Measurements from ENCODE around the gene SYNPR. TPM values are rescaled to one million over a fixed set of nuclear protein-coding genes. Genes with fewer than 3 reads are reported as not detected.

Gene SYNPR
- polyA plus RNA-seq, 3 donors = not detected

DNA sequence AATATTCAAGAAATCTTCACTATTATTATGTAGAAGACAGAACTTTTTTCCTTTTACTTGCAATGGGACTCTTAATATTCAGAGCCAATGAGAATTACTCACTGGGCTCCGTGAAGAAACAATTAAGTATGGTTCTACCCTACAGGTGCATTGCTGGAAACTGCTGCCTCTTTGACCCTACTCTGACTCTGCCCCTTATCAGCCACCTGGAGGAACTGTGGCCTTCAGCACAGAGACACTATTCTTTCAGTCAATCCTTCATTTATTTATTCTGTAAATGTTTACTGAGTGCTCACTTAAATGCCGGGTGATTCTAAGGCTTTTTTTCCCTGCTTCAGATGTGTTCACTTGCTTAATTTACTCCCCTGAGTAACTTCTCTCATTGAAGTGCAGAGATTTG is 163.2 kb downstream of the SYNPR start:
- no peak overlapping the region for H3K27ac ChIP-seq (ENCODE audit: low read depth, low read length)
- WGBS, 3 donors = 17 to 54% (median 45%) methylated on average over 2 of the region's 2 CpGs

DNA sequence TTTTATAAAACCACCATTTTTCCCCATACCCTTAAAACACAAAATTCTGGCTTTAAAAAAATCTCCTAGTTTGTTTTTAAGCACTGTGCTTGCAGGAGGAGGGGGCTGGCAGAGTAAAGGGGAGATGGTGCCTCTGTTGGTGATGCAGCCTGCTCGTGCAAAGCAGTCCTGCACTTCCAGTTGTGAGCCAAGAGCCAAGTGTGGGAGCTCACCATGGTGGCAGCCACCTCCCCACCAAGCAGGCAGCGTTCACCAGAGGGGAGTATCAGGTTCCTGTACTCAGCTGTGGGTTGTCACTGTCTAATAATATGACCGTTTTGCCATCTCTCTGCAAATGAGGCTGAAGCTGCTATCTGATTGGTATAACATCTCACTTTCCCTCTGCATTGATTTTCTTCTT is 164.8 kb downstream of the SYNPR start:
- H3K27ac ChIP-seq (ENCODE audit: low read depth, low read length) = no peak overlapping the region
- WGBS, 3 donors = 13 to 53% (median 15%) methylated on average over 3 of the region's 3 CpGs

DNA sequence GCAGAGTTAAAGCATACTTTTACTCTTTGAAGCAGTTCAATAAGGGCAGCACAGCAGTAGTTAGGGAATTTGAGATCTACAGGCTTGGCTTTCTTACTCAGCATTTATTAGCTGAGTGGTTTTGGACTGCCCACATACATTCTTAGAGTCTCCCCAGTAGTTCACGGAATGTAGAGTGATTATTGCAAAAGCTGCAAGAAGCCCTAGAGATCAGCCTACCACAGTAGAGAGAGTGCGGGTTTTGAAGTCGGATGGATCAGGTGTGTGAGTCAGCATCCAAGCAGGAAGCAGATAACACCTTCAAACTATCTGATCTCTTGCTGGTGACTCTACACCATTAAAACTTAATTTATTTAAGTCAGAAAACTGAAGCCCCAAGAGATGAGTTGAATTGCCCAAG is 171.9 kb downstream of the SYNPR start:
- no peak overlapping the region for H3K27ac ChIP-seq (ENCODE audit: low read depth, low read length)
- WGBS, 3 donors = 72 to 86% (median 79%) methylated on average over 3 of the region's 3 CpGs

DNA sequence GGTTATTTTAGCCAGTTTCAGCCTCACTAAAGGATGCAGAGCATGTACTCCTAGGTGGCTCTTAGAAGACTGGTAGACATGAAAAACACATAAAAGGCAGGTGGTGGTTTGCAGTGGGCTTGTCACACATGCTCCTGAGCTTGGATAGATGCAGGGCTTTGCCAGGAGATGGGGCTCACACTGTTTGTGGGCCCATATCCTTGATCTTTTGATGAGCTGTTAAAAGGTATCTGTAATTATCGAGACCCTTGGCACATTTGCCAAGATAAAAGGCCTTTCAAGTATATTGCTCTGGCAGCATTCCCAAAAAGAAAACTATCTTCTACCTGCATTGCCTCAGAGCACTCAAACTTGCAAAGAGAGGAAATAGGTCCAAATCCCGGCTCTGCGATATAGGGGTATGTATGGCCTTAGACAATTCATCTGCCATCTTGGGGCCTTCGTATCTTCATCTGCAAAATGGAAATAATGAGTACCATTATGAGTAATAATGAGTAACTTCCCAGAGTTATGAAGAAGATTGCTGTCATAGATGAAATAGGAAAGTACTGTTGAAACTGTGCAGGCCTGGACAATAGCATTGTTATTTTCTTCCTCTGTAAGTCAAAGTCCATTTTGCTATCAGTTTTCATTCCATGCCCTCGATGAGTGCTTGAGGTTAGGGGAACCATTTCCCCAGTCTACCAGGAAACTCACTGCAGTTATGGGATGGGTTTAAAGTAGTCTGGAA is 172.7 kb downstream of the SYNPR start:
- 68 to 73% (median 71%) methylated on average over 5 of the region's 5 CpGs for WGBS, 3 donors
- no peak overlapping the region for H3K27ac ChIP-seq (ENCODE audit: low read depth, low read length)

DNA sequence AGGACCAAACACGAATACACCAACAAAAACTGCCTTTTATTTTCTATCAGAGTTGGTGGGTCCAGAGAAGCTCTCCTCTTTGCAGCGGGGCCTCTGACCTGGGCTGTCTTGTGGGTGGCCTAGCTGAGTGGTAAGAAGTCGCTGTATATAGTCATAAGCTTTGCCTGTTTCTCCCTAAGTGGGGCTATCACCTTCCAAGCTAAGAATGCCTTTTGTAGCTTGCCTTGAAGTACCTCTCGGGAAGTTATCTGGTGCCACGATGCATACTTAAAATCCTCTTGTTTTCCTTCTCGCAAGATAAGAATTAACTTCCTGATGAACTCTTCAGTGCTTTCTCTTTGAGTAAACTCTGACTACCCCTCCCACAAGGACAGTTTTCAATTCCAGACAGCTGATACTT is 178.8 kb downstream of the SYNPR start:
- no peak overlapping the region for H3K27ac ChIP-seq (ENCODE audit: low read depth, low read length)
- WGBS, 3 donors = 50 to 66% (median 51%) methylated on average over 6 of the region's 6 CpGs

DNA sequence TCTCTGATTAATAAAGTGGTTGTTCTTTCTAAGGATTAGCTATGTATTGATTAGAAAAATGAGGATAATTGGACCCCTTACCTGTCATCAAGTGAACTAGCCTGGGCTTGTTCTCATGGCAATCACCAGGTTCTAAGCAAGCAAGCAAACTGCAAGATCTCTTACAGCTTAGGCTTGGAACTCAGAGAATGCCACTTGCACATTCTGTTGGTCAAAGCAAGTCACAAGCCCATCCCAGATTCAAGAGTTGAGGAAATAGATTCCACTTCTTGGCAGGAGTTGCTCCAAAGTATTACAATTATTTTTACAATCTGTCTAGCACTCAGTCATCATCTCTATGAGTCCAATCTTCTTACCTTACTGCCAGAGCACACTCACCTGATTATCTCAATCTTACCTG is 180.3 kb downstream of the SYNPR start:
- no peak overlapping the region for H3K27ac ChIP-seq (ENCODE audit: low read depth, low read length)

DNA sequence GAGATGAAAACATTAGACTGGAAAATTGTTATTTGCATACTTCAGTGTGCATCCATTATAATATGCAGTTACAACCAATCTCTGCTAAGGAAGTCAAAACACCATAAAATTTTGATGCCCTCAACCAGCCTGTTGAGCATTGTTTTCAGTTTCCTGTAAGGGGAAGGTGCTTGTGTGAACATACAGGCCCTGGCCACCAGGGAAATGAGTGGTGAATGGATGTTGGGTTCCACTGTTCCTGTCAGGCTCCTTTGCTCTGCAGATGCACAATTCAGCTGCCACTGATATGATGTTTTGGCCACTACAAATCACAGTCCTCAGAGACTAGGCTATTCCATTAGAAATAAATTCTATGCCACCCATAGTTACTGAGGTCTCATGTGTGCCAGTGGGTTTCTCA is 184.6 kb downstream of the SYNPR start:
- no peak overlapping the region for H3K27ac ChIP-seq (ENCODE audit: low read depth, low read length)

DNA sequence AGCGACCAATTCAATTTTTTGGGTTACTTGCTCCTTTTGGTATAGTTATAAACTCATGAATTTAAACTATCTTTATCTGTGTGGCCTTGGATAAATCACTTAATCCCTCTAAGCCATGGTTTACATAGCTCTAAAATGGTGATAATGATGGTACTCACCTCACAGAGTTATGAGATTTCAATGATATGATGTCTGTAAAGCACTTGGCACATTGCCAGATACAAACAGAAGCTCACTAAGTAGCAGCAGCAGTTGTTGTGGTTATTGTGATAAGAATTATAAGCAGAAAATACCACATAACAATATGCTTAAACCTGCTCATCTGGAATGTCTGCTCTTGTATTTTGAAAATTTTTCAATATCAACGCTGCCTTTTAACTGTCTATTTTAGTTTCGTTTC is 189.3 kb downstream of the SYNPR start:
- H3K27ac ChIP-seq (ENCODE audit: low read depth, low read length) = no peak overlapping the region

DNA sequence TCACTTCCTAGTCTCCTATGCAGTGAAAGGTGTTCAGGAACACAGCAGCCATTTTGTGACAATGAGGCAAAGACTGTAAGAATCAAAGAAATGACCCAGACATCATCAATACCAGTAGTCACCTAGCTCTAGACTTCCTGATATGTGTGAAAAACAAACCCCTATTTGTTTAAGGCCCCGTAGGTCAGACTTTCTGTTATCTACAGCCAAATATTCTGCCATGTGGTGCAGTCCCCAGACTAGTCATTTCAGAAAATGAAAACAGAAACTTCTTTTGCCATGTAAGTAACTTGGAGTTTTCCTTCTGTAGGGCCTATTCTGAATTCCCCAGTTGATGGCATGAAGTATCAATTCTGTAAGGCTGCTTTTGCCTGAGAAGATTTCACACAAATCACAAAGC is 192.6 kb downstream of the SYNPR start:
- WGBS, 3 donors = 24 to 81% (median 81%) methylated on average over 1 of the region's 1 CpG
- no peak overlapping the region for H3K27ac ChIP-seq (ENCODE audit: low read depth, low read length)

More for the DNA sequence above, 189.3 kb downstream of the SYNPR start:
- WGBS, 3 donors = 81 to 94% (median 83%) methylated on average over 3 of the region's 3 CpGs

DNA sequence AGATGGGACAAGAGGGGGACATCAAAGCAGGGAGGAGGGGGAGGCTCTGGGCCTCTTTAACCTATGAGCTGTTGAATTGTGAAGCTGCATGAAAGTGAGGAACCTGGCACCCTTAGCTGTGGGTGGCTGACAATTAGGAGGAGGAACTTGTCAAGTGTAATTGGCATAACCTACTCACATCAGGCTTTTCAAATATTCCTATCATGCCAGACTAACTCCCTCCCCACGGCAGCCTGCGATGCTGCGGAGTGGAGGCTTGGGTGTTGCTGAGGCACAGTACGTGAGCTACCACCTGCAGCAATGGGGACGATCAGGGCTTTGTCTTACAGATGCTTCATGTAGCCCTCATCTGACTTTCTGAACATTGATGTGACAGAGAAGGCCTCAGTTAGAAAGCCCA is 193.7 kb downstream of the SYNPR start:
- no peak overlapping the region for H3K27ac ChIP-seq (ENCODE audit: low read depth, low read length)
- WGBS, 3 donors = 81 to 91% (median 86%) methylated on average over 5 of the region's 5 CpGs

DNA sequence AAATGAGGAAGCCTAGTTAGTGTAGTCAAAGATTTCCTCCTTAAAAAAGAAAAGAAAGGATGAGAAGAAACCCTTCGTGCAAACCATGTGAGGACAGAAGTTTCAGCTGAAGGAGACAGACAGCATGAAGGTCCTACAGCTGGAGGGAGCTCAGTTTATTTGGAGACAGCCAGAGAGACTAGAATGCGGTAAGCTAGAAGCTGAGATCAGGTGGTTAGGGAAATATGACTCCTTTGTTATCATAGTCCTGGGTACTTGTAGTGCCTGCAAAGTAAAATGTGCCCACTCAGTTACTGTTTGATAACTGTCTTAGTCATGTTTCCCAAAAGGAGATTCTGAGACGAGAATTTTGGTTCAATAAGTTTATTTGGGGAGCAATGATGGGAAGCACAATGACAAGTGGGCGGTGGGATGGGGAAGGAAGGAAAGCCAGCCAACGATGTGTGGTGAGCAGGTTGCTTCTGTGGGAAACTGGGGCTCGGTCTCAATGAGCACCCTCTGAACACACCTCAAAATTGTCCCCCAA is 195.6 kb downstream of the SYNPR start:
- no peak overlapping the region for H3K27ac ChIP-seq (ENCODE audit: low read depth, low read length)
- WGBS, 3 donors = 74 to 76% (median 74%) methylated on average over 6 of the region's 6 CpGs

DNA sequence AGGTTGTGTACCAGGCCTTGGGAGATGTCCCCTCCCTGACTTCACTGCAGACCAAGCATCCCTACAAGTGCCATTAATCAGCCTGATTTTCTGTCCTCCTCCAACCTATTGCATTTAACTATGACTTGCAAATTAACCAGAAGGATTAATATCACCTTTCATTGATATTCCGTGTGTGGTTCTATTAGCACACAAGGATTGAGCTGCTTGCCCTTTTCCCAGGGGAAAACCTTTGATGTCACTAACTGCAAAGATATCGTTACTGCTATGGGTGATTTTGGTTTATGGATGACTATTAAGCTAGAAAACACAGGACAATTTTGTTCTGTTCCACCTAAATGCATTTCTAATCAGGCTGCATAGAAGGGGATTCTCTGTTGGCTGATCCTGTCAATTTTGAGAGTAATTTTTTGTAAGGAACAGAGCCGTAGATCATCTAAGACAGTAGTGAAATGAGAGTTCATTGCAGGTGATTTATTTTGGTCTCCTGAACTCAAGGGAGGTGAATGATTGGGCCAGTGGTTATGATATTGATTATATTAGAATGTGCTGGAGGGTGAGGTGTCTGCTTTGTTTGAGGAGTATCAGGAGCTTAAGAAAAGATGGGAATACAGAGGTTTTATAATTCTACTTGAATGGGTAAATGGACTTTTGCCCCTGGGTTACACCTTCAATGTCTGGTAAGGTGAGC is 196.9 kb downstream of the SYNPR start:
- 81 to 85% (median 83%) methylated on average over 3 of the region's 3 CpGs for WGBS, 3 donors

DNA sequence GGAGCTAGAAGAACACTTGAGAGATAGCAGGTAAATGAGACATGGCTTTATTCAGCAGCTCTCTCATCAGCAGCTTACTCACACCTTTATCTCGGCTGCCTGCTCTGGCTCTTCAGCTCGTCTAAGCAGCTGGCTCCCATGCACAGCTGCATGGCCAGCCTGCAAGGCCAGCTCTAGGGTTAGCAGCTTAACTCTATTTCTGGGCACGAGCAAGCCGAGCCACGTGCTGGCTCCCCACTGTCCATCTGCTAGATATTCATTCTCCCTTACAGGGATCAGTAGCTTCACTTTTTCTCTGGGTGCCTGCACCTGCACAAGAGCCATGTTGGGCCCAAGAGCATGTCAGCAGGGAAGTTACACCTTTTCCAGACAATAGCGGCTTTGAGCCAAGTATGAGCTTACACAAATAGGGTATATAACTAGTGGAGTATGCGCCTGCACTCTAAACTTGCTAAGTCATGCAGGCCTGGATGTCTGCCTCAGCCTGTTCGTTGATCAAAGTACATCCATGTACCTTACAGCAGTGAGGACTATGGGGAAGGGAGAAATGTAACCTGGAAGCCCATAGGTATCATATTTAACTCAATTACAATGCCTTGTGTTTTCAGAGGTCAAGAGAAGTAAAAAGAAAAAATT is 199.5 kb downstream of the SYNPR start:
- 86 to 92% (median 91%) methylated on average over 8 of the region's 8 CpGs for WGBS, 3 donors
- H3K27ac ChIP-seq (ENCODE audit: low read depth, low read length) = no peak overlapping the region

More for the DNA sequence above, 196.9 kb downstream of the SYNPR start:
- no peak overlapping the region for H3K27ac ChIP-seq (ENCODE audit: low read depth, low read length)

DNA sequence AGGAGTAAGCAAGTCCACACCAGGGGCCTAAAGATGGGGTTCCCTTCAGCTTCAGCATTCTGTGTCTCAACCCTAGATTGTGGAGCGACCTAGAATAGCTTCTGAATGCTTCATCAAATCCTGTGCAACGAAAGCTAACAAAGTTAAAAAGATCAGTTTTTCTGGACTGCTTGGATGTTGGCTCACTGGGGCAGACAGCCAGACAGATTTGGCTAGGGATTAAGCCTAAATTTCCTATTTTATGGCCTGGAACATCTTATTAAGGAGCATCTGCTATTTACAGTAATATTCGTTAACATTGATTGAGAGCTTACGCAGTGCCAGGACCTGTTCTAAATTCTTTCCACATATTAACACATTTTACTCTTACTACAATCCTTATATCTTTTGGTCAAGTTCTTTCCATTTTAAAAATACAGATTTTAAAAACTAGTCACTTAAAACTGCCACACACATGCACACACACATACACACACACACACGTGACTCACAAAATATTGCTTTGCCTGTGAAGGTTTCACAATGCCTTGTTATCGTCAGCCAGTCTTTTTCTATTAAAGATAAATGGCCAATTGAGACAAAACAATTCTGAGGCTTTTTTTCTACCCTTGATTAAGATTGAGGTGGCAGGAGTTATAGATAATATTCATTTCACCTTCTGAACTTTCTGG is 201.0 kb downstream of the SYNPR start:
- H3K27ac ChIP-seq (ENCODE audit: low read depth, low read length) = no peak overlapping the region
- 50 to 58% (median 55%) methylated on average over 6 of the region's 6 CpGs for WGBS, 3 donors

DNA sequence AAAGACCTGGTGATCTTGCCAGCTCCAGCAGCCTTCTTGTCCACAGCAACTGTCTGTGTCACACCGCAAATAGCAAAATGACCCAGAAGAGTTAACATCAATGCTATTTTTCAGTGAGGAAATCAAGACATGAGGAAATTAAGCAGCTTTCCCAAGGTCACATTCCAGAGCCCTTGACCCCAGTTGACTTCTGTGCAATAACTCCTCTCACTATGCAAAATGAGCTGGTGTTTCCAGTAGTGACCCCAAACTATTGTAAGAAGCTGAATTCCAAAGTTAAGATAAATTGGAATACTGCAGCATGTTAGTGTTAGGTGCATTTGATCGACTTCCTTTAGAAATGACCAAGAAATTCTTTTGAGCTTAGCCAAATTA is 201.5 kb downstream of the SYNPR start:
- WGBS, 3 donors = 38 to 56% (median 50%) methylated on average over 2 of the region's 2 CpGs
- H3K27ac ChIP-seq (ENCODE audit: low read depth, low read length) = no peak overlapping the region

DNA sequence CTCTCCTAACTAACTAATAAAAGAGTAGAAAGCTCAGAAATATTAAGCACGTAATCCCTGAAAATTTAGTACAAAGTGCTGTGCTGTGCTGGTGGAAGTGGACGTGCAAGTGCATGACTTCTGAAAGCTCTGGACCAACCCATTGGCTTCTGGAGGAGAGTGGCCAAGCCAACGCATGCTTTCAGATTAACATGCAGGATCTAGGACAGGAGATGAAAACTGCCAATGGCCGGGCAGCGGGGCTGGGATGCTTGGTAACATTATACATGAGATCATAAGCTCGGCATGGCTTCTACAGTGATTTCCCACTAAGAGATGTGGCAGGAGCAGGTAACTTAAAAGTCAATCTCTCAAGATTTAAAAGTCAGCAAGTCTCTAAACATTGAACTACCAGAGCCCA is 203.5 kb downstream of the SYNPR start:
- no peak overlapping the region for H3K27ac ChIP-seq (ENCODE audit: low read depth, low read length)
- 83 to 92% (median 92%) methylated on average over 6 of the region's 6 CpGs for WGBS, 3 donors

DNA sequence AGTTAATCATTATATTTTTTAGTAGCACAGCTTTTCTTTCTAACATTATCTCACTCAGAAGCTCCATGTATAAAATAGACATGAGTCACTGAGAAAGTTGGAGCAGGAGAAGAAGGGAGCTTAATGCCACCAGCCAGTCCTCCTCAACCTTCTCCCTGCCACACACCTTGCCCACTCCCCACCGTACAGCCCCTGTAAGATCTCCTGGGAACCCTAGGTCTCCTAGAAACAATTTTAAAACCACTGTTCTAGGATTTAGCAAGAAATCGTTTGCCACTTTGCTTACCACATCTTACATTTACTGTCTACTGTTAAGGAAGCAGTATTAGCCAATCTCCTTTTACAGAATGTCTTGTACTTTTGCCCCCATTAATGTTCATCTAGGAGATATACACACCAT is 204.2 kb downstream of the SYNPR start:
- no peak overlapping the region for H3K27ac ChIP-seq (ENCODE audit: low read depth, low read length)
- 66 to 72% (median 67%) methylated on average over 2 of the region's 2 CpGs for WGBS, 3 donors

DNA sequence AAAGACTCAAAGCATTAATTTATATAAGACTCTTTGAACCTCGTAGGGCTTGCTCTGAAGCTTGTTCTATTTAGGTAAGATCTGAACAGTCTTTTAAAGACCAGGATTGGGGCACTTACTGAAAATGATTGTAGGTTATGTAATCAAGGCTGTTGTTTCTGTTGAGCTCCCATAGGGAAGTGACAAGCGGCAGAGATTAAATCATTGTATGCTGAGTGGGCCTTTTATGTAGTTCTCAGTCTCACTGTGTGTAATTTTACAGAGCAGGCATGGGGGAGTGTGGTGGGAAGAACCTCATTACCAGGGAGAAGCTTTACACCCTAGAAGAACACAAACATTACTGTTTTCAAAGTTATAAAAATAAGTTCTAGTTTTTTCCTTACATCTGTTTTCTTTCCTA is 214.4 kb downstream of the SYNPR start:
- WGBS, 3 donors = 53 to 63% (median 58%) methylated on average over 2 of the region's 2 CpGs
- no peak overlapping the region for H3K27ac ChIP-seq (ENCODE audit: low read depth, low read length)

DNA sequence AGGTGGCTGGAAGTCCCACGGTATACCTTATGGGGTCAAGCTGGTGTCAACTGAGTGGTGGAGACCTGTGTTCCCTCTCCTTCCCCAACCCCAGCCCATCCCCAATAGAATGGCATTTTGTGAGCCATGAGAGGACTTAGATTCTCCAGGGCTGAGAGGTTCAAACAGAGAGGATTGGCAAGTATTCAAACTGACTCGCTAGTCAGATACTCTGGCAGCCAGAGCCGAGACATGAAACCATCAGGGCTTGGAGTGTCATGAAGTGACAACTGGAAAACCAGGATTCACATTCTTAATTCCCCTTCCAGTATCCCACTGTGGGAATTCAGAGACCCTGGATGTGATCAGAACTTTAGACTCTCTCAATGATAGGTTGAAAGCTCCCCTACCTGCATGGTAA is 215.0 kb downstream of the SYNPR start:
- WGBS, 3 donors = 79 to 86% (median 84%) methylated on average over 3 of the region's 3 CpGs

More for the DNA sequence above, 215.0 kb downstream of the SYNPR start:
- no peak overlapping the region for H3K27ac ChIP-seq (ENCODE audit: low read depth, low read length)
